Ecto neural progenitor cell (in vitro differentiated cells): ENCODE data around the gene NLRC3.

Experiments
- DNase-seq: peaks from one replicate; pipeline ENCODE4 v3.0.0-alpha.2; 2018; ENCODE audit warnings: low spot score

The NLRC3 gene

GRCh38 chr16:3598236-3598635 is 21.0 kb upstream of the NLRC3 start:
- DNase-seq: no peak

GRCh38 chr16:3597676-3598075 is 20.5 kb upstream of the NLRC3 start:
- DNase-seq: no peak

- no peak for DNase-seq
Measured at GRCh38 chr16:3597226-3597625, 20.0 kb upstream of the NLRC3 start.

DNA sequence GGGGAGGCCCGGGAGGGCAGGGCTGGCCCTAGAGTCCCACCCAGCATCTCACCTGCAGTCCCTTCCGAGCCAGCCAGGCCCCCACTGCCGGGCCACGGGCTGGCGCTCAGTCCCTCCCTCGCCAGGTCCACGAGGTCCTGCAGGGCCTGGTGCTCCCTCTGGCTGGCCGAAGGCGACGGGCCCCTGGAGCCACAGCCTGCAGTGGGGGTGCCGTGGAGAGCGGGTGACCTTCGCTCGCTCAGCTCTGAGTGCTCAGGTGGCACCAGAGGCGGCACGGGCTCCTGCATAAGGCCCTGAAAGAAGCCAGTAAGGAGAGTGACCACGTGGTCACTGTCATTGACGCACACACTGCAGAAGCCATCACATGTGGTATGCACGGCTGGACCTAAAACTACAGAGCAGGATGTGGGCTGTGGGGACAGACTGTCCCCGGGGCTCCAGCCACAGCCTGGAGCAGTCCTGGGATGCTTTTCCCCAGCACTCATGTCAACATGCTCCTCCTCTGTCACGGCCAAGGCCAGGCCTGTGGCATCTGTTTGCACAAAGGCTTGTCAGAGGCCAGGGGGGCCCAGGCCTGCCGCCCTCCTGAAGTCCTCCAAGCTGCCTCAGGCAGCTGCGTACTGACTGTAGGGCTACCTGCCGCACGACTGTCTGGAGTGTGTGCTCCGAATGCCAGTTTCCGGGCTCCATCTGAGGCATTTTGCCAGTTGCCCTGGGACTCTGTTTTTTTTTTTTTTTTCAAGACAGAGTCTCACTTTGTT is 19.1 kb upstream of the NLRC3 start:
- DNase-seq: no peak

- no peak for DNase-seq
Measured at GRCh38 chr16:3595521-3596021, 18.4 kb upstream of the NLRC3 start.

GRCh38 chr16:3595110-3595486 is 17.9 kb upstream of the NLRC3 start:
- no peak for DNase-seq

DNA sequence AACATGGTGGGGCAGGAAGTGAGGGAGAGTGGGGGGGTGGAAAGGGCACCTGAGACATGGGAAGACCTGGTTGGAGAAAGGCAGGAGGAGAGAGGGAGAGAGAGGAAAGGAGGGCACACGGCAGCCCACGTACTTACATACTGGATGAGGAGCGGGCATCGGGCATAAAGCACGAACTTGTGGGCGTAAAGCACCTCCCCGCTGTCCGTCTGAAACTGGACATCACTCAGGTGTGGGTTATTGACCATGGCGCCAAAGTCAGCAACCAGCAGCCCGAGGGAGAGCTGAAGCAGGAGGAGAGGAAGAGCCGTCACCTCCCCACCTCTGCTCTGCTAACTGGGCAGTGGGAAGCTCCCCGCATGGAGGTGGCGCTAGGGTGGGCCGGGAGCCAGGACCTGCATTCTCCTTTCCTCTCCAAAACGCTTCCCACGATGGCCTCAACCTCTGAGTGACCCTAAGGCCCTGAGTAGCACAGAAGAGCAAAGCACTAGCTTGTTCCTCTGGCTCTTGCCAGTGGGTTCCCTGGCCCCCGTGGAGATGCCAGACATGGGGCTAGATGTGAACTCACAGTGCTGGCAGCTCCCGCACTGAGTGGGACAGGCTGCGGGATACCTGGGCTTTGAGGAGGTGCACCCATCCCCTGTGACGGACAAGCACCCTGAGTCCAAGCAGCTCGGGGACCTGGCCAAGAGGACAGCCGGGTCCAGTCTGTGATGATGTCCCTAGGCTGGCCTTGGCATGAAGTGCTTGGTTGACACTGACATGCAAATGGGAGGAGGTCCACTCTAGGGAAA is 17.3 kb upstream of the NLRC3 start:
- DNase-seq: no peak

DNA sequence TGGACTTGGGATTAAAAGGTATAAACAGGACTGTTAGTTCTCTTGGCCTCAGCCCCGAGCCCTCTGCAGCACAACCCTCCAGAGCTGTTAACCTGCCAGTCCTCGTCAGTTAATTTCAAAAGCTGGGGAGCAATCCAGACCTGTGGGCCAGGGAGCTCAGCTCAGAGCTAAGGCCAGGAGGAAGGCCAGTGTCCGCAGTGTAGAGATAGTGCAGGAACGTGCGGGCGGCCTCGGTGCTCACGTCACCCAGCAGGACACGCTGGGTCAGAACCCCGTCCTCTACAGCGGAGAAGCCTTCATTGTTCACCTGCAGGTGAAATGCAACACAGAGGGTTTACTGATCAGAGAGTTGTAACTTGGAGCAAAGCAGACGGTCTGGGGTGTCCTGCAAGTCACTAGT is 15.4 kb upstream of the NLRC3 start:
- no peak for DNase-seq

GRCh38 chr16:3591991-3592390 is 14.8 kb upstream of the NLRC3 start:
- no peak for DNase-seq

- DNase-seq: no peak
Measured at GRCh38 chr16:3591436-3591803, 14.2 kb upstream of the NLRC3 start.

DNA sequence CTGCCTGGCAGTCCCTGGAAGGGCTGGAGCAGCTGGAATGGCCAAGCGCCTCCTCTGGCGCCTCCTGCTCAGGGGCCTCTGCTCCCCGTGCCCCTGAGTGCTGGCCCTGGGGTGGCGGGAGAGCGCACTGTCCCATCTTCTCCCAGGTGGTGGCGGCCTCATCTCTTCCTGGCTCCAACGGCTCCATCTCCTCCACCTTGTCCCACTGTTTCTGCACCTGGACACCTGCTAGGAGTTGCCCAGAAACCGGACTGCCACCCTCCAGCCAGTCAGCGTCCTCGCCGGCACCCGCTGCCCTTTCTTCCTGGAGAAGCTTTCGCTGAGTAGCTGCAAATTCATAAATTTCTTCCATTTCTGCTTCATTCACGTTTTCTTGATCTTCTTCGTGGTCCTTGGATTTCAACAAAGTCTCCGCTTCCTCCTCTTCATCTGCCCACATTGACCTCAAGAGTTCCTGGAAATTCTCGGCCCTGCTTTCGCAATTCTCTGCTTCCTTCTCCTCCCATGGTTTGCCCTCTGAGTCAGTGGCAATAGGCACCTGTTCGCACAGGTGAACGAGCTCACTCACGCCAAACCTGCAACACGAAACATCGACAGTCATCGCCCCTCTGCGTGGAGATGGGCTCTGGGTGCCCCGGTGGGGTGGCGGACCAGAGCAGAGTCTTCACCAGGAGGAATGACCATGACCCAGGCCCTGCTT is 13.7 kb upstream of the NLRC3 start:
- no peak for DNase-seq

- DNase-seq: no peak
Measured at GRCh38 chr16:3589991-3590701, 12.9 kb upstream of the NLRC3 start.

GRCh38 chr16:3589441-3589921 is 12.3 kb upstream of the NLRC3 start:
- DNase-seq: no peak

DNA sequence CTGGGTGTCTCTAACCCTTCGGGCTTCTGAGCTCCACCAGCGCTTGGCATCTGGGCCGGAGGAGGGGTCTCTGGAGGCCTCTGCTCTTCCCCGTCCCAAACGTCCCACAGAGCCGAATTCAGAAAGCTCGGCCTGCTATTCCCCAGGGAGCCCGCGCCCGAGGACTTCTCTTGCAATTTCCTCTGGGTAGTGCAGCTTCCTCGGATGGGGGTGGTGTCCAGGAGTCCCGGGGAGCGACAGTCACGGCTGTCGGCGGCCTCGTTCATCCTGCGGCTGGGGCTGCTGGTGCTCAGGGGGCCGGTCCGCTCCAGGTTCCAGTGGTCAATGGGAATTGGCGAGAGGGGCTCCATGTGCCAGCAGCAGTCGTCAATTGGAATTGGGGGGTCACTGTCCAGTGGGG is 11.8 kb upstream of the NLRC3 start:
- no peak for DNase-seq

DNA sequence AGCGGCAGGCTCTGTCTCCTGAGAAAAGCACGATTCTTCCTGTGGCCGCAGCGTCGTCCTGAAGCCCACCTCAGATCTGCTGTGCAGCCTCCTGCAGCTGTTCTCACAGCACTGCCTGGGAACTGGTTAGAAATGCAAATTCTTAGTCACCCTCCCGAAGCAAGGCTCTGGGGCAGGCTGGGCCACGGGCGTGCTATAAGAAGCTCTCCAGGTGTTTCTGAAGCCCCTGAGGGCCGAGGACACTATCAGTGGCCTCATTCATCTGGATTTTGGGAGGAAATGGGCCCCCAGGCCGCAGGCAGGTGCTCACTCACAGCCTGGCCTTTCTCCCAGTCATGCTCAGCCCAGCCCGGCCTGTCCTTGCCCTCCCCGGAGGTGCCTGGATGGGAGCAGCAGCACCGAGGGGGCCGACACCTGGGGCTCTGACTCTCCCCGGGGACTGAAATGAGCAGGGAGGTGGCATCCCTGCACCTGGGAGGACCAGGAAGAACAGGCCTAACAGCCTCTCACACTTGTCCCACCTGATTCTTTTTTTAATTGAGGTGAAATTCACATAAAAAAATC is 10.4 kb upstream of the NLRC3 start:
- no peak for DNase-seq

DNA sequence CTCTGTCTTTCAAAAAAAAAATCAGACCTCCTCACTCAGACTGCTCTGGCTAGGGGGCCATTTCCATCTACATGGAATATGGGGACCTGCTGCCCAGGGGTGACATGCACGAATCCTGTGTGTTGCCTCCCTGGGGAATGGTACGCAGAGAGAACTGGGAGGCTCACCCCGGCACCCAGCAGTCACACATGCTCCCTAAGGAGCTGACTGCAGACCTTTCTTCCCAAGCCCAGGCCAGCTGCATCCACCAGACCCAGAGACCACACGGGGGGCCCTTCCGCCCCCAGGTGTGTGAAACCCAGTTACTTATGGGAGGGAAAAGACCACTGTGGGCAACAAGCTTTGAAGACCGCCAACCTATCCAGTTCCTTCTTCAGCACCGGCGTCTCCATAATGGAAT is 7.2 kb upstream of the NLRC3 start:
- no peak for DNase-seq

DNA sequence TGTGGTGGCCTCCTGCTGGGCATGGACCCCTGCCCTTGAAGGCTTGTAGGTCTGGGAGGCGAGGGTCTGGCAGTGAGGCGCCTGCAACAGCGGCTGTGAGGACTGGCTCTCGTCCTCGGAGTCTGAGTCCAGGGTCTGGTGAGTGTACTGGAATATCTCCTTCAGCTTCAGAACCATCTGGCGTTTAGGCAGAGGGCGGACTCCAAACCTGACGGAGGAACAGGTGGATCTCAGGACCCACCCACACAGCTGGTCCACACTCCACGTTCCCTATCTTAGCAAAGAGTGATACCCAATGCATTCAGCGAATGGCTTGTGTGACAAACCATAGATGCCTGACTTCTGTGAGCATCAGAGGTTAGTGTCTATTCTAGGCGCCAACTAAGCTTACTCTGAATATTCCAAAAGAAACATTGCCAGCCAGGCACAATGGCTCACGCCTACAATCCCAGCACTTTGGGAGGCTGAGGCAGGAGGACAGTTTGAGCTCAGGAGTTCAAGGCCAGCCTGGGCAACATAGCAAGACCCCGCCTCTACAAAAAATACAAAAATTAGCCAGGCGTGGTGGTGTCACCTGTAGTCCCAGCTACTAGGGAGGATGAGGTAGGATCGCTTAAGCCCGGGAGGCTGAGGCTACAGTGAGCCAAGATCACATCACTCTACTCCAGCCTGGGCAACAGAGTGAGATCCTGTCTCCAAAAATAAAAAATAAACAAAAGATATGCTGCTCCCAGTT is 6.3 kb upstream of the NLRC3 start:
- no peak for DNase-seq

- DNase-seq: no peak
Measured at GRCh38 chr16:3582276-3583165, 5.3 kb upstream of the NLRC3 start.

GRCh38 chr16:3581392-3581791 is 4.2 kb upstream of the NLRC3 start:
- DNase-seq: no peak

DNA sequence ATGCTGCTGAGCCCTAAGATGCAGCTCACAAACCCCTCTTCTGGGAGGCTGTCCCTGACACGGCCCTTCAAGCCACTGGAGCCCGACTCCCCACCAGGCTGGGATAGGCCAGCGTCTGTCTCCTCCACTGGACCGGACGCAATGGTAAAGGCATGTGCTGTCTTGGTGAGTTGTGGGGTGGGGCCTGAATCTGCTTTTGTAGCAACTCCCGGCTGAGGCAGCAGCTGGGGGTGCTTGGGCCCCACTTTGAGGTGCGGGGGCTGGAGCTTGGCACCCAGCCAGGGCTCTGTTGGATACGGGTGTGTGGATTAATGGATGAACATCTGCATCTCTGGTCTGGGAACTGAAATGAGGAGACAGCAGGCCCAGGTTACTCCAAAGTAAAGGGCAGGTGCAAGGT is 3.5 kb upstream of the NLRC3 start:
- DNase-seq: no peak
